HG03045 (cell line): Measurements from ENCODE around the gene PRR19.

Experiments used
- ATAC-seq: cut with Tn5 transposase; IDR thresholded peaks from one replicate; pipeline ENCODE4 v1.9.1; 2021; ENCODE audit warnings: mild to moderate bottlenecking, moderate library complexity; ENCODE audit not compliant: unreplicated experiment

PRR19 gene

DNA sequence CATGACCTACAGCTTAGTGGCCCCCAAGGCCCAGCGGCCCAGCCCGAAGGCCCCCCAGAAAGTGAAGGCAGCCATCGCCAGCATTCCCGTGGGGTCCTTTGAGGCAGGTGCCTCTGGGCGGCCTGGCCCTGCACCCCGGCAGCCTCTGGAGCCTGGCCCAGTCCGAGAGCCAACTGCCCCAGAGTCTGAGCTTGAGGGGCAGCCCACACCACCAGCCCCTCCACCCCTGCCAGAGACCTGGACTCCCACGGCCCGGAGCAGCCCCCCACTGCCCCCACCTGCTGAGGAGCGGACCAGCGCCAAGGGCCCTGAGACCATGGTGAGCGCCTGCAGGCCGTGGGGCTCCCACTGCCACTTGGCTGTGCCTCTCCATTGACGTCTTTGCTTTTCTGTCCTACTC is 9.0 kb upstream of the PRR19 start:
- no peak for ATAC-seq

- ATAC-seq, result no peak
Measured at GRCh38 chr19:42293540-42293939, 8.4 kb upstream of the PRR19 start.

GRCh38 chr19:42293948-42294347 is 8.0 kb upstream of the PRR19 start:
- ATAC-seq, result no peak

DNA sequence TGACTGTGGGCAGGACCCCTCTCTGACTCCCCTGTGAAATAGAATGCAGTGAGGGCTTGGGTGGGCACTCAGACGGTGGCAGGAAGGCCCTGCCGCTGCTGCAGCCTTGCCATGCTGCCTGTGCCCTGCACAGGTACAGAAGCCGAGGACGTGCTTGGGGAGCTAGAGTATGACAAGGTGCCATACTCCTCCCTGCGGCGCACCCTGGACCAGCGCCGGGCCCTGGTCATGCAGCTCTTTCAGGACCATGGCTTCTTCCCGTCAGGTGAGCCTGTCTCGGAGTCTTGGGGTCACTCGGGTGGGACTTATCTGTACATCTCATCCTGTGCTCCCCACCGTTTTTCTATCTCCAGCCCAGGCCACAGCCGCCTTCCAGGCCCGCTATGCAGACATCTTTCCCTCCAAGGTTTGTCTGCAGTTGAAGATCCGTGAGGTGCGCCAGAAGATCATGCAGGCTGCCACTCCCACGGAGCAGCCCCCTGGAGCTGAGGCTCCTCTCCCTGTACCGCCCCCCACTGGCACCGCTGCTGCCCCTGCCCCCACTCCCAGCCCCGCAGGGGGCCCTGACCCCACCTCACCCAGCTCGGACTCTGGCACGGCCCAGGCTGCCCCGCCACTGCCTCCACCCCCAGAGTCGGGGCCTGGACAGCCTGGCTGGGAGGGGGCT is 7.3 kb upstream of the PRR19 start:
- ATAC-seq, result no peak

- no peak for ATAC-seq
Measured at GRCh38 chr19:42295342-42295741, 6.6 kb upstream of the PRR19 start.

GRCh38 chr19:42295831-42296525 is 6.0 kb upstream of the PRR19 start:
- no peak for ATAC-seq

DNA sequence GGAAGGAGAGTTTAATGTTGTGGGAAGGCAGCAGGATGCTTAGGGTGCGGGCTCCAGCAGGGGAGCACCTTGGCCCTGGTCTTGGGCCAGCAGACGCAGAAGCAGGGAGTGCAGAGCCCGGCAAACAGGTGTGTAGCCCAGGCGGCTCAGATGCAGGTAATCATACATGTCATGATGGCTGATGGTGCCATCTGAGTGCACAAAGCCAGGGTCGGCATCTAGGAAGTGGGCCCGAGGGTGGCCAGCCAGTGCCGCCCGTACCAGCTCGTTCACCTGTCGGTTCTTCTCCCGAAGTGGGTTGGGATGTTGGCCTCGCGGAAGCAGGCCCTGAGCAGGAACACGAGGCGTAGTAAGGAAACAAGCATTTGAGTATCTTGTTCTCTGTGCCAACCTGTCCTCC is 4.9 kb upstream of the PRR19 start:
- no peak for ATAC-seq

DNA sequence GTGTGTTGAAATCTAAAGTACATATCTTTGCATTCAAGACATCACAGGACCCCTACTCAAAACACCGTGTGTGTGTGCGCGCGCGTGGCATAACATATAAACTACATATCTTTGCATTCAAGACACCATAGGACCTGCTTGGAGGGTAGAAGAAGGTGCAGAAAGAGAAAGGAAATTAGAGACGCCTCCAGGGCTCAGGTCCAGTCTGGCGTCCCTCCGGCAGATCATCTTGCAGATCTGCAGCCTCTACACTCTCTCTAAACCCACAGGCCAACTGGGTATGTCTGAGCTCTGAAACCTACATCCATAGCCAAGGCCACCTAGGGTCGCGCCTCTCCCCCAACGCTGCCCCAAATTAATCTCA is 1.2 kb downstream of the PRR19 start:
- no peak for ATAC-seq

DNA sequence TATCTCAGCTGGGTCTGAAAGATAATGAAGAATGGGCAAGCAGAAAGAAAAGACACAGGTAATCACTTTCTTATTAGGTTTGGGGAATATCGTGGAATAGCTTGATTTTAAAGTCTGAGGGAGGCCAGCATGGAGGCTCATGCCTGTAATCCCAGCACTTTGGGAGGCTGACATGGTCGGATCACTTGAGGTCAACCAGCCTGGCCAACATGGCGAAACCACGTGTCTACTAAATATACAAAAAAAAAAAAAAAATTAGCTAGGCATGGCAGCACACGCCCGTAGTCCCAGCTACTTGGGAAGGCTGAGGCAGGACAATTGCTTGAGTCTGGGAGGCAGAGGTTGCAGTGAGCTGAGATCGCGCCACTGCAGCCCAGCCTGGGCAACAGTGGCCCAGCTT is 1.9 kb downstream of the PRR19 start:
- ATAC-seq, result no peak

DNA sequence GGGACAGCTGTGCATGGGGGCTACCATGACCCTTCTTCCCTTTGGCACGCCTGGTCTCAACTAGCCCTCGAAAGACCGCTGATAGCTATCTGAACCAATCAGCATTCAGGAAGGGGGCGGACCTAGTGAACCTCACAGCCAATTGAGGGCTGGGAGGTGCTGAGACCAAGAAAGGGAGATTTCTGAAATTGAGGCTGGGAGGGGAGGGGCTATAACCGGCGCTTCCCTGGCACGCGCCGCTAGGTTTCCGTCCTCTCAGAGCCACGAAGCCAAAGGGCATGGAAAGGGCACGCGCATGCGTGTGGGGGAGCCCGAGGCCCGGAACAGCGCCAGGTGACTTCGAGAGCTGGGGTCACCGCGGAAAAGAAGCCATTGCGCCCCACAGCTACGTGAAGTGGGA is 4.7 kb downstream of the PRR19 start:
- ATAC-seq, result no peak

- ATAC-seq, result no peak
Measured at GRCh38 chr19:42309686-42310085, 7.8 kb downstream of the PRR19 start.

DNA sequence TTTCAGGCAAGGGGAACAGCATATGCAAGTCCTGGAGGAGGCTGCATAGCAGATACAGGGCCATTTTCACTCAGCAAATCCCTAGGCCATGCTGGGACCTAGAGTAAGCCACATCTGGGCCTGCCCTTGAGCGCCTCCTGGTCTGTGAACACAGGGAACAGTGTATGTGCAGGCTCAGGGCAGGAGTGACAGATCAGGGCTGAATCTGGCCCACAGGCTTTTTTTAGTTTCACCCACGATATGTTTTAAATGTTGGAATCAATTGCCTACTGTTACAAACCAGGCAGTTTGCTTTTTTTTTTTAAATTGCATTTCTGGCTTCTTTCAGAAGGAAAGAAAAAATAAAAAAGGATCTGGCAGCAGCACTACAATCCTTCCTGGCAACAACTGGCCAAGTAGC is 9.7 kb downstream of the PRR19 start:
- ATAC-seq, result no peak

- ATAC-seq, result no peak
Measured at GRCh38 chr19:42312370-42312769, 10.4 kb downstream of the PRR19 start.

DNA sequence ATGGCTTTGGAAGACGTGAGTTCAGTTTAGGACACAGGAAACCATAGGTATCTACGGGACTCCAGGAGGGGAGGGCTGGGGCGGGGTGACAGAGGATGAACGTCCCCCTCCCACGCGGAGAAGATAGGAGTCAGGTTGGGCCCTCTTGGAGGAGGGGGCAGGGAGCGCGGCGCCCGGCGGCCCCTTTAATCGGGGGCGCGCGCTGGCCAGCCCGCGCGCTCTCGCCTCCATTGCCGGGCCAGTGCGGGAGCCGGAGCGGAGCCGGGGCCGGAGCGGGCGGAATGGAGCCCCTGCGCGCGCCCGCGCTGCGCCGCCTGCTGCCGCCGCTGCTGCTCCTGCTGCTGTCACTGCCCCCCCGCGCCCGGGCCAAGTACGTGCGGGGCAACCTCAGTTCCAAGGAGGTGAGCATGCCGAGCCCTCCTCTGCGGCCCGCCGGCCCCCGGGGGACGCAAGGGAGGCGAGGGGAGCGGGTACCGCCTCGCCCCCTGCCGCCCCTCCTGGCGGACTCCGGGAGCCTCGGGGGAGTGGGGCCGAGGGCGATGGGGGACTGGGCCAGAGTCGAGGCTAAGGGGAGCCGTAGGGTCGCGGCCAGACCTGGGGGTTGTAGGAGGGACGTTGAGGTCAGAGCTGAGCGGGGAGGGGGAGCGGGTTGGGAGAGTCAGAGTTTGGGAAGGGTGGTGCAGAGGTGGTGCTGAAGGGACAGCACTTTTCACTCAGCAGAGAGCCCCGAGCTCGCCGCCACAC is 11.3 kb downstream of the PRR19 start, which contains the start of gene TMEM145:
Gene TMEM145 (plus strand): TSS at position 214 of the 744 bp plus-strand sequence. CDS start 68 bp downstream, at position 282.
- no peak for ATAC-seq

DNA sequence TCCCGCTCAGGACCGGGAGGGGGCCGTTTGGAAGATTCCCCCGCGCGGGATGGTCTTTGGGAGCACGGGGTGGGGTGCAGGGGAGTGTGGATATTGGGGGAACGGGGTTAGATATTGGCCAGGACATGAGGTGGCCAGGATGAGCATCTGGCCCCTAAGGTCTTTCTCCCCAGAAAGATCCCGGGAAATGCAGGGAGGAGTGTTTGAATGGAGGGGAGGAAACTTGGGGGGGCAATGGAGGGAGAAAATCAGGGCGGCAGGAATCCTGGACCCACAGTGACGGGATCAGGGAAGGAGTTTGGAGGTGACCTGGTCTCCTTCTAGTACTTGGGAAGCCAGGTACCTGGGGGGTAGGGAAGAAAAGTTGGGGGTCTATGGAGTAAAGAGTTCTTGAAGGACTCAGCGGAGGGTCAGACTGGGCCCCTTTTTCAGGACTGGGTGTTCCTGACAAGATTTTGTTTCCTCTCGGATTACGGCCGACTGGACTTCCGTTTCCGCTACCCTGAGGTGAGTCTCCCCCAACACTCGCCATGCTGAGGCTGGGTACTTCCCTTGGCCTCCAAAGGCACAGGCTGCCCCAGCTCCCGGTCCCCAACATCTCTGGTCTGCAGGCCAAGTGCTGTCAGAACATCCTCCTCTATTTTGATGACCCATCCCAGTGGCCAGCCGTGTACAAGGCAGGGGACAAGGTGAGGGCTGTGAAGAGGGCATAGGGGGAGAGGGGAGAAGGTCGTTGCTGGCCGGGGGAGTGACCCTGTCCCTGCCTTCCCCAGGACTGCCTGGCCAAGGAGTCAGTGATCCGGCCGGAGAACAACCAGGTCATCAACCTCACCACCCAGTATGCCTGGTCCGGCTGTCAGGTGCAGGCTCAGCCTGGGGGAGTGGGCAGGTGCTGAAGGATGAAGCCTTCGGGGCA is 12.2 kb downstream of the PRR19 start:
- no peak for ATAC-seq

- ATAC-seq, result no peak
Measured at GRCh38 chr19:42315024-42315423, 13.1 kb downstream of the PRR19 start.

GRCh38 chr19:42316223-42317211 is 14.6 kb downstream of the PRR19 start:
- peak; percentile 47 for ATAC-seq

GRCh38 chr19:42317535-42317934 is 15.6 kb downstream of the PRR19 start:
- no peak for ATAC-seq

DNA sequence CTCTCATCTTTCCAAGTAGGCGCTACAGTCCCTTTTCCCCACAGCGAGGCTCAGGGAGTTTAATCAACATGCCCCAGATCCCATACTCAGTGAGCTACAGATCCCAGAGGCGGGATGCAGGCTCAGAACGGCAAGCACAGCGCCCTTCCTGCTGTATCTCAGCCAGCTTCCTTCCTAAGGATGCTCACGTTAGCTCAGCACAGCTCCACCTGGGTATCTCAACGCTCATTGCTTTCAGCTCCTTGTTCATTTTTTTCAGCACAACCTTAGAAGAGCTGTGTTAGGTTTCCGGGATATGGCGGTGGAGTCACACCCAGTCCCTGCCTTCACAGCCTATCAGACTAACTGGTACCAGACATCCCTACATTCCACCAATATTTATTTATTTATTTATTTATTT is 20.4 kb downstream of the PRR19 start:
- no peak for ATAC-seq

DNA sequence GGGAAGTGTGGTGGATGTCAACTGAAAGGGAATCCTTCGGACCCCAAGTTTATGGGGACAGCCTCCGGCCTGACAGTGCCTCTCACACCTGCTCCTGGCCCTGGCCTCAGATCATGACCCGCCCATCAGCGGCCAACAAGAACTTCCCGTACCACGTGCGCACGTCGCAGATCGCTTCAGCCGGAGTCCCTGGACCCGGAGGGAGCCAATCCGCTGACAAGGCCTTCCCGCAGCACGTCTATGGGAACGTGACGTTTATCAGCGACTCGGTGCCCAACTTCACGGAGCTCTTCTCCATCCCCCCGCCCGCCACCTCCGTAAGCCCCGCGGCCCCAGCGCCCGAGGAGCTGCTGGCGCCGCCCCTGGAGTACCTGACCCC is 21.5 kb downstream of the PRR19 start:
- ATAC-seq, result no peak
